Prostate gland (tissue), 2 donors: ENCODE measurements around the gene TMSB4X.

Source experiments
- CTCF ChIP-seq, 4 experiments: fragments of 200-600 bp in 2 of 4; fragments of 450-650 bp in 2 of 4; sonication (generic) in 2 of 4; IDR thresholded peaks; 1 replicate in 3 of 4; 2 replicates in 1 of 4; pipeline ENCODE4 v1.5.1; 2016 to 2019; ENCODE audit warnings: antibody characterized with exemption in 4 of 4, mild to moderate bottlenecking in 2 of 4, moderate library complexity in 2 of 4
- POLR2A ChIP-seq: fragments of 450-650 bp; IDR thresholded peaks from one replicate; pipeline ENCODE4 v1.6.1; 2016; ENCODE audit warnings: antibody characterized with exemption, mild to moderate bottlenecking

GRCh38 chrX:12961196-12961718, 13.7 kb upstream of the TMSB4X start:
- no peak for TF ChIP-seq CTCF (IDR thresholded peaks at IDR 0.05)
- TF ChIP-seq POLR2A: no peak
